Caco-2 (cell line): ENCODE results near the gene CASTOR1. TPM values are rescaled to one million over a fixed set of nuclear protein-coding genes. Genes with fewer than 3 reads are reported as not detected.

Experiments
- BruUV-seq: library from RNA; stranded (reverse); fragments of 400-500 nt; replicated peaks from 2 replicates; lab custom pipeline; 2021; lab: Mats Ljungman, UMichigan
- CTCF ChIA-PET: fragments of 300-600 bp; sonication (Branson Sonifier 250); formaldehyde crosslinking; loops from one replicate; lab custom pipeline; 2022; ENCODE audit warnings: antibody characterized with exemption; lab: Charles Lee
- POLR2A ChIA-PET: fragments of 300-600 bp; sonication (Branson Sonifier 250); formaldehyde crosslinking; loops from one replicate; lab custom pipeline; 2022; ENCODE audit warnings: antibody characterized with exemption; lab: Charles Lee
- DNase-seq, 2 experiments: peaks; one replicate each; pipeline versions ENCODE4 v3.0.0 to v3.0.0-alpha.2; 2020 to 2022
- H3K27me3 ChIP-seq: replicated peaks from 2 replicates; pipeline ENCODE4 v1.6.0; 2011; ENCODE audit warnings: low read length; ENCODE audit not compliant: control insufficient read depth, insufficient read depth
- H3K36me3 ChIP-seq: 2 replicates; pipeline ENCODE4 v1.5.1; 2011; ENCODE audit warnings: low read length; ENCODE audit not compliant: control insufficient read depth, insufficient read depth
- H3K4me1 ChIP-seq: fragments of 250-450 bp; sonication (Bioruptor Pico); 2 replicates; pipeline ENCODE4 v1.5.1; 2020; ENCODE audit warnings: mild to moderate bottlenecking
- H3K4me3 ChIP-seq: 2 replicates; pipeline ENCODE4 v1.5.1; 2011; ENCODE audit warnings: low read depth, mild to moderate bottlenecking, control low read depth, low read length
- H3K9me3 ChIP-seq: fragments of 250-450 bp; sonication (Bioruptor Pico); 2 replicates; pipeline ENCODE4 v1.5.1; 2020; ENCODE audit warnings: mild to moderate bottlenecking, moderate library complexity
- H3K27ac Mint-ChIP-seq: one replicate; pipeline ENCODE4 v1.8.0; 2022; ENCODE audit warnings: mixed read lengths; ENCODE audit not compliant: unreplicated experiment
- H3K27me3 Mint-ChIP-seq: one replicate; pipeline ENCODE4 v1.8.0; 2022; ENCODE audit warnings: mixed read lengths; ENCODE audit not compliant: insufficient read depth, unreplicated experiment
- H3K36me3 Mint-ChIP-seq: one replicate; pipeline ENCODE4 v1.8.0; 2022; ENCODE audit warnings: mild to moderate bottlenecking, mixed read lengths; ENCODE audit not compliant: insufficient read depth, unreplicated experiment
- H3K4me1 Mint-ChIP-seq: one replicate; pipeline ENCODE4 v1.8.0; 2022; ENCODE audit warnings: low read depth, mixed read lengths; ENCODE audit not compliant: unreplicated experiment
- H3K4me3 Mint-ChIP-seq: one replicate; pipeline ENCODE4 v1.8.0; 2022; ENCODE audit warnings: mild to moderate bottlenecking, moderate library complexity, mixed read lengths; ENCODE audit not compliant: unreplicated experiment
- H3K9me3 Mint-ChIP-seq: one replicate; pipeline ENCODE4 v1.8.0; 2022; ENCODE audit warnings: mixed read lengths; ENCODE audit not compliant: unreplicated experiment
- intact Hi-C: fragments of 100-400 bp; cut with micrococcal nuclease; formaldehyde crosslinking; loops from one replicate; pipeline ENCODE4 v1.10.0; 2022; ENCODE audit not compliant: unreplicated experiment
- total RNA-seq: library from RNA; stranded (reverse); gene quantifications from 2 replicates; pipeline ENCODE4 v1.2.3, GENCODE V29; 2022
- TF ChIP-seq, protein P1 (sequence below), 2 experiments: fragments of 200-600 bp in 1 of 2; IDR thresholded peaks; 1 replicate in 1 of 2; 2 replicates in 1 of 2; pipeline versions ENCODE4 v1.5.1 to v1.8.0; 2011 to 2022; ENCODE audit warnings: antibody characterized with exemption in 1 of 2, control low read depth in 1 of 2, inconsistent platforms in 1 of 2, low read depth in 1 of 2, low read length in 1 of 2, mild to moderate bottlenecking in 1 of 2, moderate library complexity in 1 of 2; ENCODE audit not compliant: insufficient read depth in 1 of 2, severe bottlenecking in 1 of 2, unreplicated experiment in 1 of 2

CASTOR1 gene
- total RNA-seq, 1 experiment from 2014 or later, result 6.3 TPM

DNA sequence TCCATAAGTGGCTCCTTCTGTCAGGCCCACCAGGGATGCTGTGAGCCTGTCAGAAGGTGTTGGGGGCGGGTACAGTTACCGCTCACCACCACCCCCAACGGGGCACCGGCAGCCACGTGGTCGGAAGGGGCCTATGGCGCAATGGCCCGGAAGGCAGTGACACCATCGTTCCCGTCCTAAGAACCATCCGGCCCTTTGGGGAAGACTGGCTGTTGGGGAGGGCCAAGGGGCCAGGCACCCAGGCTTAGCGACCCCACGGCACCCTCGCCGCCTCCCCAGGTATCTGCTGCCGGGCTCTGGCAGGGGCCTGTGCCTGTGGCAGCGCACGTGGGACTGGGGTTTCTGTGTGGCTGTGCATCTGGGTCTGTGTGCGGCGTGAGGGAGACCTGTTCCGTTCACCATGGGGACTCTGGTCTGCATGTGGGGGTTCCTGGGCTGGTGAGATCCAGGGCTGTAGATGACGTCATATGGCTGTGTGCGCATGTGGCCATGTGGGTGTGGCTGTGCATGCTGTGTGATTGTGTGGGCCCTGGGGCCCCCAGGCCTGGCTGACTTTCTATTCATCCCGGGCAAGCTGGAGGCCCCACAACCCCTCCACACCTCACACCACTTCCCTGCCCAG, 23.4 kb downstream of the CASTOR1 start:
- no TSS peak for BruUV-seq
- H3K4me1 ChIP-seq, result peaks cover 5% of the 10 kb centered on the region; the same call in 1 of the 2 replicates
- Mint-ChIP-seq H3K9me3 (no peaks in the 10 kb centered on the region), H3K27me3 (no peaks in the 10 kb centered on the region), H3K4me3 (no peak overlapping the region), H3K36me3 (peaks cover 5% of the 10 kb centered on the region), H3K27ac (no peak overlapping the region), H3K4me1 (no peaks in the 10 kb centered on the region)
- ChIA-PET CTCF (no interaction called here), POLR2A (no interaction called here)
- intact Hi-C loops, result no loop called here
- no peaks in the 10 kb centered on the region for H3K9me3 ChIP-seq
- H3K27me3 ChIP-seq, result no peaks in the 10 kb centered on the region
- H3K36me3 ChIP-seq, result no peaks in the 10 kb centered on the region
- TF ChIP-seq, protein P1, sequence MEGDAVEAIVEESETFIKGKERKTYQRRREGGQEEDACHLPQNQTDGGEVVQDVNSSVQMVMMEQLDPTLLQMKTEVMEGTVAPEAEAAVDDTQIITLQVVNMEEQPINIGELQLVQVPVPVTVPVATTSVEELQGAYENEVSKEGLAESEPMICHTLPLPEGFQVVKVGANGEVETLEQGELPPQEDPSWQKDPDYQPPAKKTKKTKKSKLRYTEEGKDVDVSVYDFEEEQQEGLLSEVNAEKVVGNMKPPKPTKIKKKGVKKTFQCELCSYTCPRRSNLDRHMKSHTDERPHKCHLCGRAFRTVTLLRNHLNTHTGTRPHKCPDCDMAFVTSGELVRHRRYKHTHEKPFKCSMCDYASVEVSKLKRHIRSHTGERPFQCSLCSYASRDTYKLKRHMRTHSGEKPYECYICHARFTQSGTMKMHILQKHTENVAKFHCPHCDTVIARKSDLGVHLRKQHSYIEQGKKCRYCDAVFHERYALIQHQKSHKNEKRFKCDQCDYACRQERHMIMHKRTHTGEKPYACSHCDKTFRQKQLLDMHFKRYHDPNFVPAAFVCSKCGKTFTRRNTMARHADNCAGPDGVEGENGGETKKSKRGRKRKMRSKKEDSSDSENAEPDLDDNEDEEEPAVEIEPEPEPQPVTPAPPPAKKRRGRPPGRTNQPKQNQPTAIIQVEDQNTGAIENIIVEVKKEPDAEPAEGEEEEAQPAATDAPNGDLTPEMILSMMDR (IDR thresholded peaks at IDR 0.05; ENCODE audit: insufficient read depth in 1 of 2, low read depth in 1 of 2, low read length in 1 of 2, severe bottlenecking in 1 of 2, unreplicated experiment in 1 of 2), result no peak
- no peak overlapping the region for H3K4me3 ChIP-seq
- no peak for DNase-seq

GRCh38 chr22:30265131-30265720, 24.1 kb downstream of the CASTOR1 start:
- Histone ChIP-seq H3K9me3 (no peaks in the 10 kb centered on the region), H3K4me1 (peaks cover 5% of the 10 kb centered on the region; the same call in 1 of the 2 replicates), H3K27me3 (no peaks in the 10 kb centered on the region), H3K4me3 (no peak overlapping the region), H3K36me3 (no peaks in the 10 kb centered on the region)
- ChIA-PET POLR2A (no interaction called here), CTCF (interaction anchor here (1.1 kb wide), 1 partner anchor 23 kb away, joined by 6 read pairs; no protein-coding TSS in a partner anchor)
- BruUV-seq, result no TSS peak
- Mint-ChIP-seq H3K36me3 (peaks cover 5% of the 10 kb centered on the region), H3K4me3 (no peak overlapping the region), H3K9me3 (no peaks in the 10 kb centered on the region), H3K4me1 (no peaks in the 10 kb centered on the region), H3K27ac (no peak overlapping the region), H3K27me3 (no peaks in the 10 kb centered on the region)
- DNase-seq, result no peak
- intact Hi-C loops, result no loop called here
- TF ChIP-seq, protein P1 (IDR thresholded peaks at IDR 0.05; ENCODE audit: insufficient read depth in 1 of 2, low read depth in 1 of 2, low read length in 1 of 2, severe bottlenecking in 1 of 2, unreplicated experiment in 1 of 2), result no peak

DNA sequence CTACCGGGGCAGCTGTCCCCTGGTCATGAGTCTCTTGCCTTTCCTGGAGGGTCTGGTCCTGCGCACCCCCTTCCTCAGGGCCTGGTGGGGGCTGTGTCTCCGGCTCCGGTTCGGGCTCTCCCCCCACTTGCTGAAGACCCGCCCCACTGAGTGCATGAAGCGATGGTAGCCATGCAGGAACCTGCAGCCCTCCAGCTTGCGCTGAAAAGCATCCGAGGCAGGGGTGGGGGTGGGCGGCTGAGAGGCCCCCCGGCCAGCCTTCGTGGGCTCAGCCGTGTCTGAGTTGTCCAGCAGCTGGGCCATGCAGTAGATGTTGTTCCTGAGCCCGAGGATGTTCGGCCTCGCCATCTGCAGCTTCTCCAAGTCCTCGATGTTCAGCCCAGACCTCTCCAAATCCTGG, 25.4 kb downstream of the CASTOR1 start:
- Histone ChIP-seq H3K27me3 (no peaks in the 10 kb centered on the region), H3K4me1 (peaks cover 5% of the 10 kb centered on the region), H3K4me3 (no peak overlapping the region), H3K36me3 (no peaks in the 10 kb centered on the region), H3K9me3 (no peaks in the 10 kb centered on the region)
- Mint-ChIP-seq H3K9me3 (no peaks in the 10 kb centered on the region), H3K27ac (no peak overlapping the region), H3K36me3 (peaks cover 5% of the 10 kb centered on the region), H3K27me3 (no peaks in the 10 kb centered on the region), H3K4me1 (no peaks in the 10 kb centered on the region), H3K4me3 (no peak overlapping the region)
- intact Hi-C loops, result loop anchor here (1.0 to 2.0 kb wide), 3 partner anchors 23 to 123 kb away; partner anchors contain the start of genes RNF215 and TBC1D10A
- no TSS peak for BruUV-seq
- TF ChIP-seq, protein P1 (IDR thresholded peaks at IDR 0.05; ENCODE audit: insufficient read depth in 1 of 2, low read depth in 1 of 2, low read length in 1 of 2, severe bottlenecking in 1 of 2, unreplicated experiment in 1 of 2), result no peak
- no peak for DNase-seq
- POLR2A ChIA-PET, result no interaction called here
- CTCF ChIA-PET, result interaction anchor here (0.6 to 1.6 kb wide), 7 partner anchors 24 to 627 kb away, joined by 3 to 12 read pairs (median 6); partner anchors contain the start of gene TBC1D10A
